GM18867 (cell line): ENCODE measurements around the gene DPP4.

Experiments used
- ATAC-seq: cut with Tn5 transposase; IDR thresholded peaks from one replicate; pipeline ENCODE4 v1.9.1; 2021; ENCODE audit warnings: mild to moderate bottlenecking, moderate library complexity; ENCODE audit not compliant: unreplicated experiment

The DPP4 gene

GRCh38 chr2:162085090-162085891 lies 11.3 kb upstream of the DPP4 start:
- ATAC-seq: no peak

DNA sequence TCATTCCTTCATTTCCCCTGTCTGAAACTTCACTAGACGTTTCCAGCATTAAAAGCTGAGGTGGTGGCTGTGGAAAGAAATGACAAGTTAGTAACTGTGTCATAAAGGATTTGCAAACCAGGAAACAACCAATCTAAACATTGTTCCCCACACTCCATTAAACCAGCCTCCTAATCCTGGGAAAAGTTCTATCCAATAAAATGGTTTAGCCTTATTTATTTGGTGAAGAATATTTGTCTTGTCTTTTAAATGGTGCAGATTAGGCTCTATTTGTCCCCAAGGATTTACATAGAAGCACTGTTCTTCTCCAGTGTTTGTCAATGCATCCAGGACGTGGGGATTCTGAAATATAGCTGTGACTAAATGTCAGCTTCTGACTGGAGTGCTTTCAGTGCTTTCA lies 10.5 kb upstream of the DPP4 start:
- no peak for ATAC-seq

DNA sequence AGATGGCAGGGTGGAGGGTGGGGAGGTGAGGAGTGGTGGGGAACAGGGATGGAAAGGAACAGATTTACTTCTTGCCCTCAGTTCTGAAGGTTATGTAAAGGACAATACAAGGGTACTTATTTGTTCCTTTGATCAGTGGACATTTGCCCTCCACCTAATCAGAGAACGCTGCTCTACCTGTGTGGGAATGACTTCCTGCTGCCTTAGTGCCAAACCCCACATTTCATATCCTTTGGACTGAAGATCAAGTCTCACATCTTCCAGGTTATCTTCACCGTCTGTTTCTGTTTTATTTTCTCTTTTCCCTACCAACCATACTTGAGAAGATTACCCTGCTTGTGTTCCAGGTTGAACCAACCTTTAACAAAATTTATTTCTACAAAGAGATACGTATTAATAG lies 8.7 kb upstream of the DPP4 start:
- ATAC-seq: no peak

- no peak for ATAC-seq
Measured at GRCh38 chr2:162082036-162082435, 8.0 kb upstream of the DPP4 start.

- no peak for ATAC-seq
Measured at GRCh38 chr2:162079514-162079913, 5.5 kb upstream of the DPP4 start.

DNA sequence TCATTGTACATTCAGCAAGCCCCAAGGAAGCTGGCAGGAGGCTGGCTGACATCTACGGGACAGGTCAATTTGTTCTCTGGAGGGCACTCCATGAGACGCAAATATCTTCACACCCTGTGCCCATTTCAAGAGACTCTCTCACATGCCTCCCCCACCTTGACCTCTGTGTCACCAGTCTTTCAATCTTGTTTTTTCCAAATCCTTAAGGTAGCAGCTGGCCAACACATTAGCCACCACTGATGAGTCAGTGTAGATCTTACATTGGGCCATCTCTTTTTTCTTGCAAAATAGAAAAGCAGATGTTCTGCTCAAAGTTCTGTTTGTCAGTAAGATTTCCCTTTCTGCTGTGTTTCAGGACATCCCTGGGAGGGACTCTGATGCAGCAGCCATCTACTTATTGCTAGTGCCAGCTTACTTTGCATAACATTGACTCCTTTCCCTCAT lies 1.7 kb upstream of the DPP4 start:
- no peak for ATAC-seq

GRCh38 chr2:162074928-162075688 lies 1.1 kb upstream of the DPP4 start:
- ATAC-seq: no peak

DNA sequence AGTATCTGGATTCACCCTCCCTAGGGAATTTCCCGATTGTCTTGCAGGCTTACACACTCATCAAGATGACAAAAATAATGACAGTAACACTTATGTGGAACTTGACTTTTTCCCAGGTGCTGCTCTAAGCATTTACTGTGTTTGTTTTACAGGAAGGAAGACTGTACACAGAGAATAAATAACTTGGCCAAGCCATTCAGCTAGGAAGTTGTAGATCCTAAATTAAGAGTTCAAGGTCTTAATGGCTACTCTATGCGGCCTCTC lies 549 bp upstream of the DPP4 start:
- no peak for ATAC-seq

DNA sequence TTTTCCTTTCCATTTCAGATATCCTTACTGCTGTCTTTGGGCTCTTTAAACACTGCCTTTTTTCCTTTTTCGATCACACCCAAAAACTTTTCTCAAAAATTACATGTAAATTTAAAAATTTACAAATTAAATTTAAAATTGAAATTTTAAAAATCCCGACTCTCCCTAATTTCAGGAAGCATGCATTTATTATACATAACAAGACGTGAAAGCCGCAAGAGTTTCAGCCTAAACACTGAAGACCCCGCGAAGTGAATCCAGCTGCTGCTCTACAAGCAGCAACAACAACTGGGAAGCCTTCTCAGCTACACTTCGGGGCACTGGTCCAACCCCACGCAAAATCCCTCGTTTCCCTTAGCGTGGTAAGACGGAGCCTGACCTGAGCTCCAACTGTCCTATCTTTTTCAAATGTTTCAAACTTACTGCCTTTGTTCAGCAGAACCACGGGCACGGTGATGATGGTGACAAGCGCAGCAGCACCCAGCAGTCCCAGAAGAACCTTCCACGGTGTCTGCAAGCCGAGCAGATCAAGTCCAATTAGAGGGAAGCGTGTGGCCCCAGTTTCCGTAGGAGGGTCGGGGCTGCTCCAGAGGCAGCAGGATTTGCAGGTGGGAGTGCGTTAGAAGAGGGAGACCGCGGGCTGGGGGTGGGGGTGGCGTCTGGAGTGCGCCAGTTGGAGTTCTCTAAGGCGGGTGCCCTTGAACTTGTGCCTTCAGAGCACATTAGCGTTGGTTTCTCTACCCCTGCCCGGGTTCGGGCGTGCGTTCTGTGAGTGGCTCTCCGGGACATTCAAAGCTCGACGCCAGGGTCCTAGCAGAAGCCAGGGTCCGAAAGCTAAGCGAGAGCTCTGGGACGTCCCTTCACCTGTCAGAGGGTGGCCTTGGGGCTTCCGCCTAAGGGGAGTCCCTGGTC lies 783 bp downstream of the DPP4 start:
- ATAC-seq: peak; percentile 7

DNA sequence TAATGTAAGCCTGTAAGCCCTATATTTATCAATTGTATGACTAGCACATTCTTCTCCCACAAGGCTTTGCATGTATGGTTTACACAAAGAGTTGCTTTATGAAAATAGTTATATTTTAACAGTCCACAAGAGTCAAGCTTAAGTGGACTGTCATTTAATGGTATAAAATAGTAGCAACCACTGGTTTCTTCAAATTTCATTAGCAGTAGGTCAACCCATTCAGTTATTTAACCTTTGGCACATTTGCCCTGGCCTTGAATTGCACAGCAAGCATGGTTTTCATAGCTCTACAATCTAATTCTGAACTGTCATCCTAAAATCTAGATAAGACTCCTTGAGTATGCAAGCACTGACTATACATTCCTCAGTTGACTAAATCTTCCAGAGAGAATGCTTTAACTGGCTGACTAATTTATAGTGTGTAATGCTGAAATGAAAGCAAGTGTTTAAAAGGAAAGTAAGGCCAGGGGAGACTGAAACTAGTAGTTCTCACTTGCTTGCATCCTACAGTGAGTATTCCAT lies 1.8 kb downstream of the DPP4 start:
- peak; percentile 72 for ATAC-seq

DNA sequence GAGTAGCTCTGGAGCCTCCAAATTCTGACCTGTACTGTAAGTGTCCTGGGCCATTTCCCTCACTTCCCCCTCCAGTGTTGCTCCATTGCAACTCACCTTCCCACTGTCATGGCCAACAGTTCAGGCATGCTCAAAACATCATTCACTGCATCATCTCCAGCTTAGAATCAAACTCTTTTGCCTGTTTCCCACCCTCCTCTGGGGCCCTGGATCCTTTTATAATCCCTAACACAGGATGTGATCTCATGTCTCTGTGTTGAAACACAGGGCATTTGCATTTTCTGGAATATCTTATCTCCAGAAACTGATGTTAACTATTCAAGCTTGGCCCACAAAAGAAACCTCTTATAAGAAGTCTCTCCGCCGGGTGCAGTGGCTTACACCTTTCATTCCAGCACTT lies 3.0 kb downstream of the DPP4 start:
- no peak for ATAC-seq

GRCh38 chr2:162070228-162070936 lies 3.6 kb downstream of the DPP4 start:
- no peak for ATAC-seq

DNA sequence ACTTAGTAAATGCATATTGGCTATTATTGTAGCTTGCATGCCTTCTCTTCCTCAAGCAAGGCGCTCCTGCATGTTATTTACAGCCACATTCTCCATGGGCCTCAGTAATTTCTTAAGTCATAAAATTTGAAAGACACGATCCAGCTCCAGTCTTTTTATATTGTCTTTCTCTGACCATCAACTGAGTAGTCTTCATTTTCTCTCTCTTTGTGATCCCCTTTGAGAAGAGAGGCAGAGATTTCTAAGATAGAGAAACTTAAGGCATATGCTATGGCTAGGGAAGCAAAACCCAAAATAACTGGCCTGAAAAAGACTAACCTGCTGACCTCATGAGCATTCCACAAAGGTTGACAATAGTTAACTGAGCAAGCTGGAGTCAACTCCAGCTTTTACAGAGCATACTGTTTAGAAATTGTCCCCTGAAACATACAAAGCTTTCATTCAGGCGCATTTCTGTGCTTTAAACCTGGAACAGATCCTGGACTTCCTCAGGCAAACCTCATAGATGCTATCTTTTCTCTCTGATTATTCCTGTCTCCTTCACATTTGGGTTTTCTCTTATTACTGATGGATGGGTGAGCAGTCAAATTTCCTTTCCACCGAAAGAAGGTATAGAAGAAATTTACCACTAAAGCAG lies 4.6 kb downstream of the DPP4 start:
- ATAC-seq: no peak

- no peak for ATAC-seq
Measured at GRCh38 chr2:162067596-162067995, 6.4 kb downstream of the DPP4 start.

DNA sequence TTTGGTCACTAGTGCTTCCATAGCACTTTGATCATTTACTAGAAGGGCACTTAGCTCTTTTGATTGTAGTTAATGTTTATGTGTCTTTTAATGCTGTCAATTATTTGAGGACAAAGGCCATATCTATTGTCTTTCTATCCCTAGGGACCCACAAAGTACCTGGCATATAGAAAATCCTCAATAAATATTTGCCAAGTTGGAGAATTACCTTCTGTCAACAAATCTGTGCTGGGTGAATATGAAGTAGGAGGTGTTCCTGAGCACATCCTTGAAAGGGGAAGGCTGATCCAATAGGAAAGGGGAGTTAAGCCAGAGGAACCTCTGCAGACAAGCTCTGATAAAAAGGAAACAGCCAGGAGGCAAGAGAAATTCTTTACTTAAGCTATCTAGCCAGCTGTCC lies 8.2 kb downstream of the DPP4 start:
- no peak for ATAC-seq

- ATAC-seq: peak; percentile 42
Measured at GRCh38 chr2:162063899-162064298, 10.1 kb downstream of the DPP4 start.

DNA sequence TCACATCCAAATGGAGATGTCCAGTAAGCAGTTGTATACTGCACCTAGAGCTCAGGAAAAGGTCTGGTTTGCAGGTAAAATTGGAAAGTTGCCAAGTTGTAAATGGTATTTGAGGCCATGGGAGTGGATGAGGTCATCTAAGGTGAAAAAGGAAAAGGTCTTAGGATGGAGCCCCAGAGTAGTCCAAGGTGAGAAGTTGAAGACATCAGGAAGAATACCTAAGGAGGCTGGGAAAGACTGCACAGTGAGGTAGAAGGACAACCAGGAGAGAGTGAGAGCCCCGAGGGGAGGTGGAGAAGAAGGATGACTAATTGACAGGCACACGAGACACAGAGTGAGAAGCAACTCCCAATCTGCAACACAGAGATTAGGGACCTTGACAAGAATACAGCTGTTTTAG lies 10.7 kb downstream of the DPP4 start:
- ATAC-seq: no peak

- ATAC-seq: no peak
Measured at GRCh38 chr2:162062559-162062958, 11.5 kb downstream of the DPP4 start.

DNA sequence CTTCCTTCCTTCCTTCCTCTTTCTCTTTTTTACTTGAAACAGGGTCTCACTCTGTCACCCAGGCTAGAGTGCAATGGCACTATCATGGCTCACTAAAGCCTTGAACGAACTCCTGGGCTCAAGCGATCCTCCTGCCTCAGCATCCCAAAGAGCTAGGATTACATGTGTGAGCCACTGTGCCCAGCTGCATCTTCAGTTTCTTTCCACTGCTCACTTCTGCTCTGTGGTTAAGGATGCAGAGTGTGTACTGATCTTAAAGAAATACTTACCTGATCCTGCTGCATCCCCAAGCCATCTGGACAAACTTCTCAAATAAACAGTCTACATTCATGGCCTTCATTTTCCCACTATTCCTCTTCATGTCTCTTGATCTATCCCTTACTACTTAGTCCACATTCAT lies 13.0 kb downstream of the DPP4 start:
- ATAC-seq: no peak

- no peak for ATAC-seq
Measured at GRCh38 chr2:162060532-162060931, 13.5 kb downstream of the DPP4 start.
